WERI-Rb-1 (cell line): ENCODE measurements around the gene FXR2.

Experiments
- DNase-seq: peaks from one replicate; pipeline ENCODE4 v3.0.0-alpha.2; 2020
- H3K27ac ChIP-seq: fragments of 250-450 bp; sonication (Bioruptor Pico); 2 replicates; pipeline ENCODE4 v1.5.1; 2020; ENCODE audit warnings: mild to moderate bottlenecking, moderate library complexity
- H3K27me3 ChIP-seq: fragments of 250-450 bp; sonication (Bioruptor Pico); 2 replicates; pipeline ENCODE4 v1.5.1; 2021; ENCODE audit warnings: mild to moderate bottlenecking, low read depth, moderate library complexity; ENCODE audit not compliant: insufficient read depth, severe bottlenecking
- H3K36me3 ChIP-seq: fragments of 250-450 bp; sonication (Bioruptor Pico); 2 replicates; pipeline ENCODE4 v1.5.1; 2020; ENCODE audit warnings: mild to moderate bottlenecking, moderate library complexity
- H3K4me3 ChIP-seq: 2 replicates; pipeline ENCODE4 v1.5.1; 2011; ENCODE audit warnings: low read depth, mild to moderate bottlenecking, control low read depth, low read length
- H3K9me3 ChIP-seq: fragments of 250-450 bp; sonication (Bioruptor Pico); 2 replicates; pipeline ENCODE4 v1.5.1; 2021; ENCODE audit warnings: mild to moderate bottlenecking, moderate library complexity; ENCODE audit not compliant: severe bottlenecking
- TF ChIP-seq, protein P1 (sequence below): IDR thresholded peaks from 2 replicates; pipeline ENCODE4 v1.5.1; 2011; ENCODE audit warnings: low read depth, mild to moderate bottlenecking, control low read depth, inconsistent platforms, low read length

FXR2 gene

DNA sequence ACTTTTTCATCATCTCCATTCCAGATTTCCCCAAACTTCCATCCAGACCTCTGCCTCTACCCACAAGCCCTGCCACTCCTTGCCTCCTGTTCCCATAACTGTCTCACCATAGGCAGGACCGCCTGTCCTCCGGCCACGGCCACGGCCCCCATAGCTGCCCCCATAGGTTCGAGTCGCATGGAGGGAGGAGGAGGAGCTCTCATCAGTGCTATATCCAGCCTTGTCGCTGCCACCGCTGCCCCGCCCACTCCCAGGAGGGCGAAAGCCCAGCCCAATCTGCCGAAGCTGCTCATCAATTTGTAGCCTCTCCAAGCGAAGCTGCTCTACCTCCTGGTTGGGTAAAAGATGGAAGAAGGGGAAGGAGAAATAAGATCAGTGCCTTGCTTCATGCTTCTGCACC is 21.4 kb downstream of the FXR2 start:
- H3K27me3 ChIP-seq: no peaks in the 10 kb centered on the region
- TF ChIP-seq, protein P1, sequence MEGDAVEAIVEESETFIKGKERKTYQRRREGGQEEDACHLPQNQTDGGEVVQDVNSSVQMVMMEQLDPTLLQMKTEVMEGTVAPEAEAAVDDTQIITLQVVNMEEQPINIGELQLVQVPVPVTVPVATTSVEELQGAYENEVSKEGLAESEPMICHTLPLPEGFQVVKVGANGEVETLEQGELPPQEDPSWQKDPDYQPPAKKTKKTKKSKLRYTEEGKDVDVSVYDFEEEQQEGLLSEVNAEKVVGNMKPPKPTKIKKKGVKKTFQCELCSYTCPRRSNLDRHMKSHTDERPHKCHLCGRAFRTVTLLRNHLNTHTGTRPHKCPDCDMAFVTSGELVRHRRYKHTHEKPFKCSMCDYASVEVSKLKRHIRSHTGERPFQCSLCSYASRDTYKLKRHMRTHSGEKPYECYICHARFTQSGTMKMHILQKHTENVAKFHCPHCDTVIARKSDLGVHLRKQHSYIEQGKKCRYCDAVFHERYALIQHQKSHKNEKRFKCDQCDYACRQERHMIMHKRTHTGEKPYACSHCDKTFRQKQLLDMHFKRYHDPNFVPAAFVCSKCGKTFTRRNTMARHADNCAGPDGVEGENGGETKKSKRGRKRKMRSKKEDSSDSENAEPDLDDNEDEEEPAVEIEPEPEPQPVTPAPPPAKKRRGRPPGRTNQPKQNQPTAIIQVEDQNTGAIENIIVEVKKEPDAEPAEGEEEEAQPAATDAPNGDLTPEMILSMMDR: no peak
- peaks cover 71% of the 10 kb centered on the region for H3K36me3 ChIP-seq
- no peaks in the 10 kb centered on the region for H3K9me3 ChIP-seq
- no peak overlapping the region for H3K4me3 ChIP-seq
- no peak for DNase-seq
- H3K27ac ChIP-seq: no peak overlapping the region

DNA sequence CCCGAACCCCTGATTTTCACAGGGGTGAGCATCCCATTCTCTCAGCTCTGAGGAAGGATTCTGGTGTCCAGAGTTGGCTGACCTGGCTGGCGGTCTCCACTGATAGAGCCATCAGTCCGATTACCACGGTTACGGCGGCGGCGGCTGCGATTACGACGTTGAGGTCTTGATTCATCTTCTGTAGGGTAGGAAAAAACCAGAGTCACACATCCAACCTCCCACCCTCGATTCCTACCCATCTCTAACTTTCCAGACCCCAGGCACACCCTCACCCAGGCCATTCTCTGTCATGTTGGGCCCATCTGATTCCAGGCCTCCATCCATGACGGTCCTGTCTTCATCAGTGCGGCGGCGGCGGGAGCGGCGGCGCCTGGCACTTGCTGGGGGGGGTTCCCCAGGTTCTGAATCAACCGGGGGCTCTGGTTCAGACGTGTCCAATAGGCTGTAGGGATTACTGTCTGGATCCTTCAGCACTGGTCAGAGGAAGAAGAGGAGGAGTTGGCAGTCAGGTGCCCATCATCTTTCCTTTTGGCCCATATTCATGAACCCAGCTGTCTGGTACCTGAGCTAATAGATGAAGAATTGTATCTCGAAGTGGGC is 22.2 kb downstream of the FXR2 start:
- Histone ChIP-seq H3K36me3 (peaks cover 74% of the 10 kb centered on the region), H3K27me3 (no peaks in the 10 kb centered on the region), H3K9me3 (no peaks in the 10 kb centered on the region), H3K27ac (no peak overlapping the region; the same call in 1 of the 2 replicates), H3K4me3 (no peak overlapping the region)
- TF ChIP-seq, protein P1: no peak
- DNase-seq: no peak

DNA sequence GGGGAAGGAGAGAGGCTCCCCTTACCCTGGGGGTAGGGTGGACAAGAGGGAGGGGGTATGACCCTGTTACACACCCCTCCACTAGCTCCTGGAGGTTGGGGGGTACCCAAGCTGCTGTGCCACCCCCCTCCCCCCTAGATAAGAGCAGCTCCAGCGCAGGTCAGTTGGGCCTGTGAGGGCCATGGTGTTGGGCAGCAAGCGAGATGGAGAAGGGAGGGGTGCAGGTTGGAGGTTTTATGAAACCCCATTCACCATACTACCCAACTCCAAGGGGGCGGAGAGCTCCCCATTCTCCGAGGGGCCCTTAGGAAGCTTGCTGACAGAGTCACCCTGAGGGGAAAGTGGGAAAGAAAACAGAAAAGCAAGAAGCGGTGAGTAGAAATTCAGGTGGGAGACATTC is 23.1 kb downstream of the FXR2 start:
- DNase-seq: no peak
- no peaks in the 10 kb centered on the region for H3K9me3 ChIP-seq
- peak overlapping the region; percentile 78 for H3K27ac ChIP-seq
- TF ChIP-seq, protein P1: no peak
- no peak overlapping the region for H3K4me3 ChIP-seq
- peaks cover 74% of the 10 kb centered on the region for H3K36me3 ChIP-seq
- H3K27me3 ChIP-seq: no peaks in the 10 kb centered on the region

DNA sequence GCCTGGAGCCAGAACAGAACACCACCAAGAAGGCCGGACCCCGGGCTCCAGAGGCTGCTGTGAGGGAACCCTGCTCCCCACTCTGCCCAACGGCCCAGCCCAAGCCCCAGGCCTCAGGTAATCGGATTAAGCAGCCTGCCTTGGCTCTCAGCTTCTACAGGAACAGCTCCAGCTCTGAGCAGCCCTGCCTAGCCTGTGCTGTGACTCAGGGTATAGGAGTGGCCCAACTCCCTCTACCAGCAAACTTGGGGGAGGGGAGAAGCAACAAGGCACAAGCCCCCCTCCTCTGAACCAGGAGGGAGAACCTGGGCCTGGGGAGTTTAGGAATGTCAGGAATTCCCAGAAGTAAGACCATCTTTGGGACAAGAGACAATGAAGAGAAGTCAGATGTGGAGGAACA is 24.0 kb downstream of the FXR2 start:
- TF ChIP-seq, protein P1: no peak
- DNase-seq: peak; percentile 94
- H3K9me3 ChIP-seq: no peaks in the 10 kb centered on the region
- peak overlapping the region; percentile 78 for H3K27ac ChIP-seq
- no peaks in the 10 kb centered on the region for H3K27me3 ChIP-seq
- no peak overlapping the region for H3K4me3 ChIP-seq
- H3K36me3 ChIP-seq: peaks cover 68% of the 10 kb centered on the region

DNA sequence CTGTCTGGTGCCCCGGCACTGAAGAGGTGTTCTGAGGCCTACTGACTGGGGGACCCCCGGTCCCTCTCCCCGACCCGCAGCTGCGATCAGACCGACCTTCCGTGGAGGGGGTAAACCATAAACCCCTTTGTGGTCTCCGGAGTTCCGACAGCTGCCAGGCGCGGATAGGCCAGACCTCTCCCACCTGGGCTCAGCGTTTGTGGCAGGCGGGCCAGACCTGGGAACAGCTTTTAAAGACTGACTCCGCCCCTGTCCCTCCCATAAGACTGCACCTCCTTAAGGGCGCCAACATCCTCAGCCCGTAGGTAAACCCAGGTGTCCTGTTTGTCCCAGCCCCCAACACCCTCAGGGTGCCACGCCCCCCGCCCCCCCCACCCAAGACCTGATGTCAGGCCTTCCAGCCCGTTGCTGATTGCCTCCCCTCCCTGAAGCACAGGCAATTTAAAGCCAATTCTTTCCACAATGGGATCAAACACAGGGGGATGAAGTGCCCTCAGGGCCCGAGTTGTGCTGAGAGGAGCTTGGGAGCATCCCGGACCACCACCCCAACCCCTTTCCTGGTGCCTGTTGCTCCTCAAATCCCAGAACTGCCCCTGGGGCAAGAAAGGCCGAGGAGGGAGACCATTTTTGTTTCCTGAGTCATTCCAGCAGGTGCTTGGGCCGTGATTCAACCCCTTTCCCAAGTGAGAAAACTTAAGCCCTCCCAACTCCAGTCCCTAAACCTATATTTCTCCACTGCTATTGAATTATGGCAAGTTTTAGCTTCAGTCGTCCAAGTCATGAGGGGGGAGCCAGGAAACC is 24.6 kb downstream of the FXR2 start, which contains the start of gene SOX15:
Gene SOX15 (minus strand): TSS at position 204 of the 801 bp plus-strand sequence. CDS start 418 bp downstream, outside the sequence.
- Histone ChIP-seq H3K27ac (peak within 1 kb of the TSS; percentile 78), H3K27me3 (no peaks in the 10 kb centered on the region), H3K4me3 (peak within 1 kb of the TSS; percentile 34), H3K36me3 (peaks cover 61% of the 10 kb centered on the region), H3K9me3 (no peaks in the 10 kb centered on the region)
- TF ChIP-seq, protein P1: no peak
- peak; percentile 57 for DNase-seq
